Neural cell (in vitro differentiated cells): ENCODE results near the gene MICALL1.

ENCODE experiments used
- EP300 ChIP-seq: fragments of 450-650 bp; conservative IDR thresholded peaks from 2 replicates; pipeline ENCODE4 v1.6.1; 2014; ENCODE audit warnings: antibody characterized with exemption, mild to moderate bottlenecking, moderate library complexity; ENCODE audit not compliant: poor library complexity, severe bottlenecking
- EZH2 ChIP-seq: fragments of 200-600, 300-800 bp; shearing (Covaris generic), sonication (generic); IDR thresholded peaks from 2 replicates; pipeline ENCODE4 v1.6.1; 2014; ENCODE audit warnings: antibody characterized with exemption, low read length, borderline replicate concordance, mild to moderate bottlenecking; ENCODE audit not compliant: insufficient read depth, poor library complexity, severe bottlenecking
- MXI1 ChIP-seq: fragments of 450-650 bp; conservative IDR thresholded peaks from 2 replicates; pipeline ENCODE4 v1.6.1; 2014; ENCODE audit warnings: antibody characterized with exemption, mild to moderate bottlenecking; ENCODE audit not compliant: poor library complexity, severe bottlenecking
- POLR2AphosphoS5 ChIP-seq: IDR thresholded peaks from 2 replicates; pipeline ENCODE4 v1.6.1; 2012
- RAD21 ChIP-seq: fragments of 450-650 bp; conservative IDR thresholded peaks from 2 replicates; pipeline ENCODE4 v1.6.1; 2014; ENCODE audit warnings: antibody characterized with exemption, mild to moderate bottlenecking, moderate library complexity
- SMC3 ChIP-seq: fragments of 450-650 bp; conservative IDR thresholded peaks from 2 replicates; pipeline ENCODE4 v1.6.1; 2014; ENCODE audit warnings: antibody characterized with exemption, mild to moderate bottlenecking, moderate library complexity; ENCODE audit not compliant: poor library complexity
- TAF1 ChIP-seq: IDR thresholded peaks from 2 replicates; pipeline ENCODE4 v1.6.1; 2012; ENCODE audit warnings: low read depth
- TF ChIP-seq, protein P1 (sequence below): fragments of 450-650 bp; IDR thresholded peaks from 2 replicates; pipeline ENCODE4 v1.5.1; 2014; ENCODE audit warnings: antibody characterized with exemption, mild to moderate bottlenecking, moderate library complexity; ENCODE audit not compliant: poor library complexity, severe bottlenecking
- TF ChIP-seq, protein P2 (sequence below): IDR thresholded peaks from 2 replicates; pipeline ENCODE4 v1.6.1; 2012; ENCODE audit warnings: borderline replicate concordance

DNA sequence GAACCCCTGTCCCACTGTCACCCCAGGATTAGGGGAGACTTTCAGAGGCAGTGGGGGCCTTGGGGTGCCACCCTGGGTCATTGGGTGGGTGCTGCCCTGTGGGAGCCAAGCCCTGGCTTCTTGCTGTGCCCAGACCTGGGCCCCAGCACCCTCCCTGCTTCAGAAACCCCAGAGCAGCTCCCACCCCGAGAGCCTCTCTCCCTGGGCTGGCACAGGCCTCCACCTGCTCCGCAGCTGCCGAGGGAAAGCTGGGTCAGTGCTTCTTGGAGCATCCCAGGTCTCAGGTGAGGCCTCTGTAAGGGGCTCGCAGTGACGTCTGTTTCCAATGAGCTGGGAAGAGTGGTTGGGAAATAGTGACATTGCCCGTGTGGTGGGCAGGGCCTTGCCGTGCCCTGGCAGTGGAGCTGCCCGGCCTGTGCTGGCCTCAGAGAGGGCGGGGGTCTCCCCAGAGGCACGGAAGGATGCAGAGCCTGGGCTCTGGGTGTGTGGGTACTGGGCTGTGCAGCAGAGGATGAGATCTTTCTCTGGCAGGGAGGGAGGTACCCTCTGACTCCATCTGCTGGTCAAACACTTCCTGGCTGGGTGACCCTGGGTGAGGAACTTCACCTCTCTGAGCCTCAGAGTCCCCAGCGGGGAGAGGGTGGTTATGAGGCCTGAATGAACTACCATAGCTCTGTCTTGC is 24.3 kb downstream of the MICALL1 start:
- TF ChIP-seq, protein P1, sequence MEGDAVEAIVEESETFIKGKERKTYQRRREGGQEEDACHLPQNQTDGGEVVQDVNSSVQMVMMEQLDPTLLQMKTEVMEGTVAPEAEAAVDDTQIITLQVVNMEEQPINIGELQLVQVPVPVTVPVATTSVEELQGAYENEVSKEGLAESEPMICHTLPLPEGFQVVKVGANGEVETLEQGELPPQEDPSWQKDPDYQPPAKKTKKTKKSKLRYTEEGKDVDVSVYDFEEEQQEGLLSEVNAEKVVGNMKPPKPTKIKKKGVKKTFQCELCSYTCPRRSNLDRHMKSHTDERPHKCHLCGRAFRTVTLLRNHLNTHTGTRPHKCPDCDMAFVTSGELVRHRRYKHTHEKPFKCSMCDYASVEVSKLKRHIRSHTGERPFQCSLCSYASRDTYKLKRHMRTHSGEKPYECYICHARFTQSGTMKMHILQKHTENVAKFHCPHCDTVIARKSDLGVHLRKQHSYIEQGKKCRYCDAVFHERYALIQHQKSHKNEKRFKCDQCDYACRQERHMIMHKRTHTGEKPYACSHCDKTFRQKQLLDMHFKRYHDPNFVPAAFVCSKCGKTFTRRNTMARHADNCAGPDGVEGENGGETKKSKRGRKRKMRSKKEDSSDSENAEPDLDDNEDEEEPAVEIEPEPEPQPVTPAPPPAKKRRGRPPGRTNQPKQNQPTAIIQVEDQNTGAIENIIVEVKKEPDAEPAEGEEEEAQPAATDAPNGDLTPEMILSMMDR, result no peak
- TF ChIP-seq EZH2 (no peak), SMC3 (no peak), TAF1 (no peak), POLR2AphosphoS5 (no peak), RAD21 (no peak), EP300 (no peak), MXI1 (no peak)
- TF ChIP-seq, protein P2, sequence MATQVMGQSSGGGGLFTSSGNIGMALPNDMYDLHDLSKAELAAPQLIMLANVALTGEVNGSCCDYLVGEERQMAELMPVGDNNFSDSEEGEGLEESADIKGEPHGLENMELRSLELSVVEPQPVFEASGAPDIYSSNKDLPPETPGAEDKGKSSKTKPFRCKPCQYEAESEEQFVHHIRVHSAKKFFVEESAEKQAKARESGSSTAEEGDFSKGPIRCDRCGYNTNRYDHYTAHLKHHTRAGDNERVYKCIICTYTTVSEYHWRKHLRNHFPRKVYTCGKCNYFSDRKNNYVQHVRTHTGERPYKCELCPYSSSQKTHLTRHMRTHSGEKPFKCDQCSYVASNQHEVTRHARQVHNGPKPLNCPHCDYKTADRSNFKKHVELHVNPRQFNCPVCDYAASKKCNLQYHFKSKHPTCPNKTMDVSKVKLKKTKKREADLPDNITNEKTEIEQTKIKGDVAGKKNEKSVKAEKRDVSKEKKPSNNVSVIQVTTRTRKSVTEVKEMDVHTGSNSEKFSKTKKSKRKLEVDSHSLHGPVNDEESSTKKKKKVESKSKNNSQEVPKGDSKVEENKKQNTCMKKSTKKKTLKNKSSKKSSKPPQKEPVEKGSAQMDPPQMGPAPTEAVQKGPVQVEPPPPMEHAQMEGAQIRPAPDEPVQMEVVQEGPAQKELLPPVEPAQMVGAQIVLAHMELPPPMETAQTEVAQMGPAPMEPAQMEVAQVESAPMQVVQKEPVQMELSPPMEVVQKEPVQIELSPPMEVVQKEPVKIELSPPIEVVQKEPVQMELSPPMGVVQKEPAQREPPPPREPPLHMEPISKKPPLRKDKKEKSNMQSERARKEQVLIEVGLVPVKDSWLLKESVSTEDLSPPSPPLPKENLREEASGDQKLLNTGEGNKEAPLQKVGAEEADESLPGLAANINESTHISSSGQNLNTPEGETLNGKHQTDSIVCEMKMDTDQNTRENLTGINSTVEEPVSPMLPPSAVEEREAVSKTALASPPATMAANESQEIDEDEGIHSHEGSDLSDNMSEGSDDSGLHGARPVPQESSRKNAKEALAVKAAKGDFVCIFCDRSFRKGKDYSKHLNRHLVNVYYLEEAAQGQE, result no peak
